H1 (cell line): ENCODE data around the gene ARRB1. TPM values are rescaled to one million over a fixed set of nuclear protein-coding genes. Genes with fewer than 3 reads are reported as not detected.

ENCODE experiments used
- BACH1 ChIP-seq: IDR thresholded peaks from 2 replicates; pipeline ENCODE4 v1.6.1; 2012; ENCODE audit warnings: low read length, improper control_type of control experiment
- EGR1 ChIP-seq: IDR thresholded peaks from 2 replicates; pipeline ENCODE4 v1.6.1; 2011; ENCODE audit warnings: low read depth, low read length, borderline replicate concordance
- GTF2F1 ChIP-seq: IDR thresholded peaks from 2 replicates; pipeline ENCODE4 v1.6.1; 2012; ENCODE audit warnings: low read depth, low read length, improper control_type of control experiment, borderline replicate concordance
- JUND ChIP-seq: IDR thresholded peaks from 2 replicates; pipeline ENCODE4 v1.6.1; 2011; ENCODE audit warnings: mild to moderate bottlenecking, improper control_type of control experiment, low read length
- TEAD4 ChIP-seq: IDR thresholded peaks from 2 replicates; pipeline ENCODE4 v1.6.1; 2012; ENCODE audit warnings: low read depth, low read length, inconsistent platforms, mixed read lengths
- polyA plus RNA-seq, 7 experiments: library from polyadenylated mRNA; depleted of rRNA in 3 of 7; stranded (reverse) in 5 of 7; unstranded in 2 of 7; fragments of >200 nt in 5 of 7; fragments of 200-250 nt in 2 of 7; gene quantifications; 1 replicate in 5 of 7; 2 replicates in 1 of 7; 4 replicates in 1 of 7; pipeline versions ENCODE4 v1.2.1 to v1.2.3, GENCODE V29; 2011 to 2013; ENCODE audit warnings: missing spikeins in 2 of 7, mixed read lengths in 2 of 7
- total RNA-seq: library from RNA; stranded (reverse); fragmentation: NEBNext Ultra II Directional; extraction: Animal tissue kit (Norgen Biotek cat#: 25700); gene quantifications from 2 replicates; pipeline ENCODE4 v1.2.1, GENCODE V29; 2021
- TF ChIP-seq, protein P1 (sequence below): IDR thresholded peaks from 2 replicates; pipeline ENCODE4 v1.6.1; 2011; ENCODE audit warnings: low read depth, mild to moderate bottlenecking, low read length; ENCODE audit not compliant: insufficient read depth

ARRB1 gene
- total and polyA plus RNA-seq, 2 of the 8 experiments (the other 6 are each of a cell fraction or from before 2014, with no cell fraction given), result 9.4 to 31.8 TPM

DNA sequence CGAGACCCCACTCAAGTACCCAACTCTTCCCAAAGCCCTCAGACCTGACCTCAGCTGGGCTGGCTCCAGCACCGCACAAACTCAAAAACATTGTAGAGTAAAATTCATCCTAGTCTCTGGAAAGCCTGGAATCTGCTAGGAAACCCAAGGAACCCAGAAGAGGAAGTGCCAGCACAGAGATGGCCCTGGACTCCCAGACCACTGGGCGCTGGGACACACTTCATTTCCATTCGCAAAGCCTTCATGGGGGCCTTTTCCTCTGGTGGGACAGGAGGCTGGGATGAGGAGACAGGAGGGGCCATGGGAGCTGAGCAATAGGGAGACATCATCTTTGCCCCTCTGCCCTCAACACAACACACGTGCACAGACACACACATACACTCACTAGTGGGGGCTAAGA, 30.8 kb downstream of the ARRB1 start (continued):
- TF ChIP-seq, protein P1, sequence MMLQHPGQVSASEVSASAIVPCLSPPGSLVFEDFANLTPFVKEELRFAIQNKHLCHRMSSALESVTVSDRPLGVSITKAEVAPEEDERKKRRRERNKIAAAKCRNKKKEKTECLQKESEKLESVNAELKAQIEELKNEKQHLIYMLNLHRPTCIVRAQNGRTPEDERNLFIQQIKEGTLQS, result no peak
- TF ChIP-seq EGR1 (no peak), GTF2F1 (no peak), TEAD4 (no peak), BACH1 (no peak), JUND (no peak)
